K562 (cell line): ENCODE results near the gene SLC12A9. TPM values are rescaled to one million over a fixed set of nuclear protein-coding genes. Genes with fewer than 3 reads are reported as not detected.
A peak's percentile ranks its signal among the peaks of the same experiment; 100 is the strongest.

Experiments
- CBX3 ChIP-seq, 2 experiments: IDR thresholded peaks; 1 replicate in 1 of 2; 2 replicates in 1 of 2; pipeline ENCODE4 v1.6.1; 2012; ENCODE audit warnings: inconsistent platforms in 2 of 2, low read length in 2 of 2, borderline replicate concordance in 1 of 2, control low read depth in 1 of 2
- CEBPB ChIP-seq: fragments of 450-650 bp; IDR thresholded peaks from 2 replicates; pipeline ENCODE4 v1.6.1; 2016; ENCODE audit warnings: missing genetic modification characterization, missing compliant biosample characterization
- DIDO1 ChIP-seq: fragments of 450-650 bp; IDR thresholded peaks from 2 replicates; pipeline ENCODE4 v1.6.1; 2016; ENCODE audit warnings: low read depth, missing biosample characterization, missing genetic modification characterization
- KLF1 ChIP-seq: fragments of 450-650 bp; IDR thresholded peaks from 2 replicates; pipeline ENCODE4 v1.6.1; 2016; ENCODE audit warnings: missing genetic modification characterization, missing compliant biosample characterization
- NFIX ChIP-seq: fragments of 250-450 bp; sonication (Bioruptor Pico); IDR thresholded peaks from 2 replicates; pipeline ENCODE4 v1.4.0; 2020; ENCODE audit warnings: low read depth, mild to moderate bottlenecking, moderate library complexity
- NONO ChIP-seq, 2 experiments: fragments of 200-400 bp in 1 of 2; fragments of 450-650 bp in 1 of 2; formaldehyde crosslinking in 1 of 2; IDR thresholded peaks; 2 replicates each; pipeline ENCODE4 v1.6.1; 2017; ENCODE audit warnings: low read depth in 2 of 2, mild to moderate bottlenecking in 2 of 2, moderate library complexity in 2 of 2, low read length in 1 of 2
- POLR2H ChIP-seq: IDR thresholded peaks from 2 replicates; pipeline ENCODE4 v1.6.1; 2016; ENCODE audit warnings: missing genetic modification characterization, low read depth, mild to moderate bottlenecking, control low read depth, missing compliant biosample characterization, moderate library complexity
- RBM25 ChIP-seq: fragments of 200-400 bp; formaldehyde crosslinking; IDR thresholded peaks from 2 replicates; pipeline ENCODE4 v1.6.1; 2018; ENCODE audit warnings: low read length, low read depth, moderate library complexity; ENCODE audit not compliant: severe bottlenecking
- TAF7 ChIP-seq: fragments of 450-650 bp; IDR thresholded peaks from 2 replicates; pipeline ENCODE4 v1.6.1; 2016; ENCODE audit warnings: missing genetic modification characterization, missing compliant biosample characterization
- ZNF224 ChIP-seq: sonication (generic); formaldehyde crosslinking; IDR thresholded peaks from 2 replicates; pipeline ENCODE4 v1.8.0; 2022; ENCODE audit warnings: mild to moderate bottlenecking, missing genetic modification reagents
- ZNF384 ChIP-seq: IDR thresholded peaks from 2 replicates; pipeline ENCODE4 v1.6.1; 2012; ENCODE audit warnings: low read depth, low read length, improper control_type of control experiment
- ZNF57 ChIP-seq: fragments of 450-650 bp; formaldehyde crosslinking; IDR thresholded peaks from 2 replicates; pipeline ENCODE4 v1.4.0; 2020; ENCODE audit warnings: mild to moderate bottlenecking, moderate library complexity
- polyA plus RNA-seq, 8 experiments: library from polyadenylated mRNA; depleted of rRNA in 4 of 8; stranded (reverse) in 5 of 8; unstranded in 3 of 8; fragments of >200 nt; fragmentation: Nextera tagmentation in 2 of 8; fragmentation: Illumina TruSeq in 1 of 8; extraction: Ambion mirVana in 2 of 8; extraction: Trizol in 1 of 8; gene quantifications; 2 replicates each; pipeline versions ENCODE4 v1.2.1 to v1.2.3, GENCODE V29; 2011 to 2014; ENCODE audit warnings: inconsistent platforms in 1 of 8, missing spikeins in 1 of 8
- total RNA-seq, 7 experiments: library from RNA; depleted of rRNA in 6 of 7; stranded (reverse); fragments of >200 nt in 6 of 7; fragmentation: Illumina TruSeq in 2 of 7; extraction: Trizol in 2 of 7; gene quantifications; 2 replicates each; pipeline versions ENCODE4 v1.2.1 to v1.2.3, GENCODE V29; 2011 to 2021; ENCODE audit warnings: low replicate concordance in 1 of 7
- TF ChIP-seq, protein P1 (sequence below), 2 experiments: fragments of 450-650 bp; IDR thresholded peaks; 2 replicates each; pipeline ENCODE4 v1.6.1; 2018; ENCODE audit warnings: mild to moderate bottlenecking in 2 of 2, low read depth in 1 of 2; ENCODE audit not compliant: partially characterized antibody in 2 of 2
- TF ChIP-seq, protein P2 (sequence below): fragments of 250-450 bp; sonication (Bioruptor Pico); IDR thresholded peaks from 2 replicates; pipeline ENCODE4 v1.4.0; 2020; ENCODE audit warnings: borderline replicate concordance
- TF ChIP-seq, protein P3 (sequence below): fragments of 250-450 bp; sonication (Bioruptor Pico); IDR thresholded peaks from 2 replicates; pipeline ENCODE4 v1.8.0; 2022; ENCODE audit warnings: inconsistent platforms, mild to moderate bottlenecking, moderate library complexity, borderline replicate concordance
- TF ChIP-seq, protein P4 (sequence below): fragments of 250-450 bp; sonication (Bioruptor Pico); IDR thresholded peaks from 2 replicates; pipeline ENCODE4 v1.9.0; 2021; ENCODE audit warnings: mild to moderate bottlenecking
- TF ChIP-seq, protein P5 (sequence below): IDR thresholded peaks from 2 replicates; pipeline ENCODE4 v1.6.1; 2016; ENCODE audit warnings: missing genetic modification characterization, missing compliant biosample characterization

Gene SLC12A9
- total and polyA plus RNA-seq, 9 of the 15 experiments (the other 6 are each of a cell fraction or from before 2014, with no cell fraction given), result 0.06 to 20.2 (median 10.7) TPM

DNA sequence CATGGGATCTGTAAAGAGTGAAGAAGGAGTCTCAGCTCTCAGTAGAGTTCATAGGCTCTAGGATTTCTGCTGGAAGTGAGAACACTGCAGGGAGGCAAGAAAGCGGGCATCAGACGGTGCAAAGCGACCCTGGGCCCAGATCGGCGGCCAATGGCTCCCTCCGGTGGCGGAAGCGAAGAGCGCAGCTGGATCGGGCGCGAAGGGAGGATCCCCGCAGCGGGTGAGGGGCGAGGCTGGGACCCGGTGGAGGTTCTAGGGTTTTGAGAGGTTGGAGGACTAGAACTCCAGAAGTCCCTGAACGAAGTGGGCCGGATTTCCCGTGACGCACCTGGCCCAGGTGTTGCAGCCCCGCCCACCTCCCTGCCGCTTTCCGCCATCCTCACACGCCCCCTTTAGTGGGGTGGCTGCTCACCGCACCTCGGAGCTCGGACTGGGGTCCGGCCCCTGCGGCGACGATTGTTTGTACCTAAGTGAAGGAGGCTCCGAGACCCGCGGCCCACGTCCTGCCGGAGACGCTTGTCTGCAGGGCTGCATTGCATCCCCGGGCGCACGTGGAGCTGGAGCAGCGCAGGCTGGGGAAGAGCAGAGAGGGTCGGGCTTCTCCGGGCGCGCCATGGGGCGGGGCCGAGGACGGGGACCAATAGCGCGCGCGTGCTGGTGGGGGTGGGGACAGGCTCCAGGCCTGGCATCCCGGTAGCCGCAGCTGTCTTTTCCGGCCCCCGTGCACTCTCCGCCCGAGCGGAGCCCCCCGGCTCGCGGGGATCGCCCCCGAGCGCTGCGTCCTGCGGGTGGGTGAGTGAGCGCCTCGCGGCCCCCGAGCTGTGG, at the start of gene SLC12A9 (continued):
- TF ChIP-seq, protein P1, sequence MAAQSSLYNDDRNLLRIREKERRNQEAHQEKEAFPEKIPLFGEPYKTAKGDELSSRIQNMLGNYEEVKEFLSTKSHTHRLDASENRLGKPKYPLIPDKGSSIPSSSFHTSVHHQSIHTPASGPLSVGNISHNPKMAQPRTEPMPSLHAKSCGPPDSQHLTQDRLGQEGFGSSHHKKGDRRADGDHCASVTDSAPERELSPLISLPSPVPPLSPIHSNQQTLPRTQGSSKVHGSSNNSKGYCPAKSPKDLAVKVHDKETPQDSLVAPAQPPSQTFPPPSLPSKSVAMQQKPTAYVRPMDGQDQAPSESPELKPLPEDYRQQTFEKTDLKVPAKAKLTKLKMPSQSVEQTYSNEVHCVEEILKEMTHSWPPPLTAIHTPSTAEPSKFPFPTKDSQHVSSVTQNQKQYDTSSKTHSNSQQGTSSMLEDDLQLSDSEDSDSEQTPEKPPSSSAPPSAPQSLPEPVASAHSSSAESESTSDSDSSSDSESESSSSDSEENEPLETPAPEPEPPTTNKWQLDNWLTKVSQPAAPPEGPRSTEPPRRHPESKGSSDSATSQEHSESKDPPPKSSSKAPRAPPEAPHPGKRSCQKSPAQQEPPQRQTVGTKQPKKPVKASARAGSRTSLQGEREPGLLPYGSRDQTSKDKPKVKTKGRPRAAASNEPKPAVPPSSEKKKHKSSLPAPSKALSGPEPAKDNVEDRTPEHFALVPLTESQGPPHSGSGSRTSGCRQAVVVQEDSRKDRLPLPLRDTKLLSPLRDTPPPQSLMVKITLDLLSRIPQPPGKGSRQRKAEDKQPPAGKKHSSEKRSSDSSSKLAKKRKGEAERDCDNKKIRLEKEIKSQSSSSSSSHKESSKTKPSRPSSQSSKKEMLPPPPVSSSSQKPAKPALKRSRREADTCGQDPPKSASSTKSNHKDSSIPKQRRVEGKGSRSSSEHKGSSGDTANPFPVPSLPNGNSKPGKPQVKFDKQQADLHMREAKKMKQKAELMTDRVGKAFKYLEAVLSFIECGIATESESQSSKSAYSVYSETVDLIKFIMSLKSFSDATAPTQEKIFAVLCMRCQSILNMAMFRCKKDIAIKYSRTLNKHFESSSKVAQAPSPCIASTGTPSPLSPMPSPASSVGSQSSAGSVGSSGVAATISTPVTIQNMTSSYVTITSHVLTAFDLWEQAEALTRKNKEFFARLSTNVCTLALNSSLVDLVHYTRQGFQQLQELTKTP (IDR thresholded peaks at IDR 0.05; ENCODE audit: low read depth in 1 of 2, partially characterized antibody in 2 of 2), result no peak
- no peak for TF ChIP-seq DIDO1 (tag)
- no peak for TF ChIP-seq NFIX (CRISPR knock-in tag)
- TF ChIP-seq, protein P2, sequence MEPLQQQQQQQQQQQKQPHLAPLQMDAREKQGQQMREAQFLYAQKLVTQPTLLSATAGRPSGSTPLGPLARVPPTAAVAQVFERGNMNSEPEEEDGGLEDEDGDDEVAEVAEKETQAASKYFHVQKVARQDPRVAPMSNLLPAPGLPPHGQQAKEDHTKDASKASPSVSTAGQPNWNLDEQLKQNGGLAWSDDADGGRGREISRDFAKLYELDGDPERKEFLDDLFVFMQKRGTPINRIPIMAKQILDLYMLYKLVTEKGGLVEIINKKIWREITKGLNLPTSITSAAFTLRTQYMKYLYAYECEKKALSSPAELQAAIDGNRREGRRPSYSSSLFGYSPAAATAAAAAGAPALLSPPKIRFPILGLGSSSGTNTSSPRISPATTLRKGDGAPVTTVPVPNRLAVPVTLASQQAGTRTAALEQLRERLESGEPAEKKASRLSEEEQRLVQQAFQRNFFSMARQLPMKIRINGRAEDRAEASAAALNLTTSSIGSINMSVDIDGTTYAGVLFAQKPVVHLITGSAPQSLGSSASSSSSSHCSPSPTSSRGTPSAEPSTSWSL (CRISPR knock-in tag), result no peak
- TF ChIP-seq, protein P3, sequence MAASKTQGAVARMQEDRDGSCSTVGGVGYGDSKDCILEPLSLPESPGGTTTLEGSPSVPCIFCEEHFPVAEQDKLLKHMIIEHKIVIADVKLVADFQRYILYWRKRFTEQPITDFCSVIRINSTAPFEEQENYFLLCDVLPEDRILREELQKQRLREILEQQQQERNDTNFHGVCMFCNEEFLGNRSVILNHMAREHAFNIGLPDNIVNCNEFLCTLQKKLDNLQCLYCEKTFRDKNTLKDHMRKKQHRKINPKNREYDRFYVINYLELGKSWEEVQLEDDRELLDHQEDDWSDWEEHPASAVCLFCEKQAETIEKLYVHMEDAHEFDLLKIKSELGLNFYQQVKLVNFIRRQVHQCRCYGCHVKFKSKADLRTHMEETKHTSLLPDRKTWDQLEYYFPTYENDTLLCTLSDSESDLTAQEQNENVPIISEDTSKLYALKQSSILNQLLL (CRISPR knock-in tag), result no peak
- TF ChIP-seq, protein P4, sequence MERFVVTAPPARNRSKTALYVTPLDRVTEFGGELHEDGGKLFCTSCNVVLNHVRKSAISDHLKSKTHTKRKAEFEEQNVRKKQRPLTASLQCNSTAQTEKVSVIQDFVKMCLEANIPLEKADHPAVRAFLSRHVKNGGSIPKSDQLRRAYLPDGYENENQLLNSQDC, result no peak
- no peak for TF ChIP-seq TAF7 (tag)
- TF ChIP-seq ZNF224 (CRISPR knock-in tag), result no peak
- no peak for TF ChIP-seq ZNF57 (CRISPR knock-in tag)
- no peak for TF ChIP-seq NONO (IDR thresholded peaks at IDR 0.05; ENCODE audit: low read depth in 2 of 2, low read length in 1 of 2)
- TF ChIP-seq, protein P5, sequence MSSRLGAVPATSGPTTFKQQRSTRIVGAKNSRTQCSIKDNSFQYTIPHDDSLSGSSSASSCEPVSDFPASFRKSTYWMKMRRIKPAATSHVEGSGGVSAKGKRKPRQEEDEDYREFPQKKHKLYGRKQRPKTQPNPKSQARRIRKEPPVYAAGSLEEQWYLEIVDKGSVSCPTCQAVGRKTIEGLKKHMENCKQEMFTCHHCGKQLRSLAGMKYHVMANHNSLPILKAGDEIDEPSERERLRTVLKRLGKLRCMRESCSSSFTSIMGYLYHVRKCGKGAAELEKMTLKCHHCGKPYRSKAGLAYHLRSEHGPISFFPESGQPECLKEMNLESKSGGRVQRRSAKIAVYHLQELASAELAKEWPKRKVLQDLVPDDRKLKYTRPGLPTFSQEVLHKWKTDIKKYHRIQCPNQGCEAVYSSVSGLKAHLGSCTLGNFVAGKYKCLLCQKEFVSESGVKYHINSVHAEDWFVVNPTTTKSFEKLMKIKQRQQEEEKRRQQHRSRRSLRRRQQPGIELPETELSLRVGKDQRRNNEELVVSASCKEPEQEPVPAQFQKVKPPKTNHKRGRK (tag), result no peak
- no peak for TF ChIP-seq POLR2H
- no peak for TF ChIP-seq CEBPB (tag)
- no peak for TF ChIP-seq CBX3 (IDR thresholded peaks at IDR 0.05; ENCODE audit: borderline replicate concordance in 1 of 2, low read length in 2 of 2)
- TF ChIP-seq ZNF384, result no peak
- TF ChIP-seq RBM25, result no peak
- peak; percentile 89 for TF ChIP-seq KLF1 (tag)
